ENCODE data around the gene RLN3.

RLN3 gene

DNA sequence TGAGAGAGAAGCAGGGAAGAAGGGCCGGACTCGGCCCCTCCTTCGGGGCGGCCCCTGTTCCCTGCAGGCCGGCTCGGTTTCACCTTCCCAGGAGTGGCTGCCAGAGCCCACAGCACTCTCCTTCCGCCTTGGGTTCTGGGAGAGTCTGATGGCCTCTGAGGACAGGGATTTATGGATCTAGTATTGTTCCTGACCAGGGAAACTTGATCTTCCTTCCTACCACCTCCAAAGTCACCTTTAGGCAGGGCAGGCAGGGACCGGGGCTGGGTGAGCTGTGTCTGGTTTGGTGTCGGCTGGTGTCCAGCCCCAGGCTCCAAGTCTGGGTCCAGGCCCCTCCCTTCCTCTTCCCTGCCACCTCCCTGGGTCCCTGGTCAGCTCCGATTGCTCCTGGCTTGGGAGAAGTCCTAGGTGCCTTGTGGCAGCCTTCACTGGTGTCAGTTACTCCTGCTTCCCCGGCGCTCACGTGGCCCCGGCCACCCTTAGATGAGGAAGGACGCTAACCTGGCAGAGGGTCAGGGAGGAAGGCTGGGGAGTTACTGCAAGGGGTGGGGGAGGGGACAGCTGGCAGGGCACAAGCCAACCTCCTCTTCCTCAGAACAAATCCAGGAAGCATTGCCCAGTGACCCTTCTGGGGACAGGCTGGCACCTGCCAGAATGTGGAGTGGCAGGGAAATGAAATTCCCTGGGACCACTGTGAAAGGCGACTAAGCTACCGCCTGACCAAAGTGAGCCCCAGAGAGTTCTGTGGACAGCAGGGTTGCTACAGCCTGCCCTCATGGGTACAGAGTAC is 40.7 kb upstream of the RLN3 start:
- no peaks in the 10 kb centered on the region for H3K27me3 Mint-ChIP-seq
- peaks cover 34% of the 10 kb centered on the region for H3K36me3 Mint-ChIP-seq
- peaks cover 77% of the 10 kb centered on the region for H3K4me1 Mint-ChIP-seq
- peak overlapping the region; percentile 70 for H3K4me3 Mint-ChIP-seq
- no peak for ATAC-seq
- H3K9me3 Mint-ChIP-seq: no peaks in the 10 kb centered on the region
- peak overlapping the region; percentile 92 for H3K27ac Mint-ChIP-seq

- peak overlapping the region; percentile 92 for H3K27ac Mint-ChIP-seq
- no peak for ATAC-seq
- peaks cover 40% of the 10 kb centered on the region for H3K36me3 Mint-ChIP-seq
- H3K4me3 Mint-ChIP-seq: no peak overlapping the region
- peaks cover 62% of the 10 kb centered on the region for H3K4me1 Mint-ChIP-seq
- H3K9me3 Mint-ChIP-seq: no peaks in the 10 kb centered on the region
- H3K27me3 Mint-ChIP-seq: no peaks in the 10 kb centered on the region
Measured at GRCh38 chr19:13989487-13989886, 38.5 kb upstream of the RLN3 start.

- no peak for ATAC-seq
- H3K36me3 Mint-ChIP-seq: peaks cover 40% of the 10 kb centered on the region
- no peak overlapping the region for H3K27ac Mint-ChIP-seq
- H3K27me3 Mint-ChIP-seq: no peaks in the 10 kb centered on the region
- peaks cover 61% of the 10 kb centered on the region for H3K4me1 Mint-ChIP-seq
- no peak overlapping the region for H3K4me3 Mint-ChIP-seq
- H3K9me3 Mint-ChIP-seq: no peaks in the 10 kb centered on the region
Measured at GRCh38 chr19:13990085-13990484, 37.9 kb upstream of the RLN3 start.

DNA sequence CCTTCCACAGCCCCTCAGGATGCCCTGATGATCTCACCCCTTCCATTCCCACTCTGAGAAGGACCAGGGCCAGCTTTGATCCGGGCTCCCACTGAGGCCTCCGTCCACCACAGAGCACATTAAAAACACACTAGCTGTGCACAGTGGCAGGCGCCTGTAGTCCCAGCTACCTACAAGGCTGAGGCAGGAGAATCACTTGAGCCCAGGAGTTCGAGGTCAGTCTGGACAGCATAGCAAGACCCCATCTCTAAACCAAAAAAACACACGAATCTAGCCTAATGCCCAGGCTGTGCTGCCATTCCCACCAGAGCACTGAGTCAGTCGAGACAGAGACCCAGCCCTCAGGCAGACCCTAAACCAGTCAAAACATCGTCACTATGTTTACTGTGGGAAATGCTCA is 35.9 kb upstream of the RLN3 start:
- no peaks in the 10 kb centered on the region for H3K27me3 Mint-ChIP-seq
- peaks cover 40% of the 10 kb centered on the region for H3K36me3 Mint-ChIP-seq
- peaks cover 45% of the 10 kb centered on the region for H3K4me1 Mint-ChIP-seq
- no peak overlapping the region for H3K4me3 Mint-ChIP-seq
- no peaks in the 10 kb centered on the region for H3K9me3 Mint-ChIP-seq
- peak overlapping the region; percentile 33 for H3K27ac Mint-ChIP-seq
- no peak for ATAC-seq

GRCh38 chr19:13993590-13994300 is 34.2 kb upstream of the RLN3 start:
- H3K36me3 Mint-ChIP-seq: peaks cover 42% of the 10 kb centered on the region
- H3K9me3 Mint-ChIP-seq: no peaks in the 10 kb centered on the region
- no peak overlapping the region for H3K27ac Mint-ChIP-seq
- H3K27me3 Mint-ChIP-seq: no peaks in the 10 kb centered on the region
- H3K4me3 Mint-ChIP-seq: no peak overlapping the region
- peaks cover 29% of the 10 kb centered on the region for H3K4me1 Mint-ChIP-seq
- no peak for ATAC-seq

DNA sequence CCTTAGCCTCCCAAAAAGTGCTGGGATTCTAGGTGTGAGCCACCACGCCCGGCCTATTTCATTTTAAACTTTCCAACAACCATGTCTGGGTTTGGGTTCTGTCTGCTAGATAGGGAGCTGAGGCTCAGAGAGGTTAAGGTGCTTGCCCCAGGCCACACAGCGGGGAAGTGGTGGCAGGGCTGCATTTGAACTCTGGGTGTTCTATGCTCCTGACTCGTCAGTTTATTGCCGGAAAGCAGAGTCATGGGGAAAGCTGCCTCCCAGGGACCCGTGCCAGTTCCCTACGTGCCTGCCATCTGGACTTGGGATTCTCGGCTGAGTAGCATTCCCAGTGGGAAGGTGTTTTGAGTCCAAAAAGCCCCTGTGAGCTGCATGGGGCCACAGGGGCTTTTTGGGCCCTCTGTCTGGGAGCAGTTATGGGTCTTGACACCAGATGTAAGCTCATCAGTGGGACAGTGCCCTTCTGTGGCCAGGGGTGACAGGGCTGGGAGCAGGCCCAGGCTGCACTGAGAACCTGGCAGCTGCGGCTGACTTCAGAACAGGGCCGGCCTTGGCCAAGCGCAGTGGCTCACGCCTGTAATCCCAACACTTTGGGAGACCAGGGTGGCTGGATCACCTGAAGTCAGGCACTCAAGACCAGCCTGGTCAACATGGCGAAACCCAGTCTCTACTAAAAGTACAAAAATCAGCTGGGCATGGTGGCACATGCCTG is 32.8 kb upstream of the RLN3 start:
- H3K4me3 Mint-ChIP-seq: no peak overlapping the region
- H3K9me3 Mint-ChIP-seq: no peaks in the 10 kb centered on the region
- peaks cover 30% of the 10 kb centered on the region for H3K36me3 Mint-ChIP-seq
- ATAC-seq: no peak
- no peaks in the 10 kb centered on the region for H3K27me3 Mint-ChIP-seq
- H3K27ac Mint-ChIP-seq: peak overlapping the region; percentile 25
- H3K4me1 Mint-ChIP-seq: peaks cover 20% of the 10 kb centered on the region

GRCh38 chr19:13995878-13996765 is 31.8 kb upstream of the RLN3 start:
- ATAC-seq: no peak
- Mint-ChIP-seq H3K36me3 (peaks cover 21% of the 10 kb centered on the region), H3K27me3 (no peaks in the 10 kb centered on the region), H3K9me3 (no peaks in the 10 kb centered on the region), H3K4me1 (peaks cover 25% of the 10 kb centered on the region), H3K4me3 (no peak overlapping the region), H3K27ac (no peak overlapping the region)

- H3K9me3 Mint-ChIP-seq: no peaks in the 10 kb centered on the region
- peak overlapping the region; percentile 32 for H3K27ac Mint-ChIP-seq
- peaks cover 29% of the 10 kb centered on the region for H3K4me1 Mint-ChIP-seq
- peaks cover 16% of the 10 kb centered on the region for H3K36me3 Mint-ChIP-seq
- no peak overlapping the region for H3K4me3 Mint-ChIP-seq
- H3K27me3 Mint-ChIP-seq: no peaks in the 10 kb centered on the region
- no peak for ATAC-seq
Measured at GRCh38 chr19:13996928-13997630, 30.9 kb upstream of the RLN3 start.

DNA sequence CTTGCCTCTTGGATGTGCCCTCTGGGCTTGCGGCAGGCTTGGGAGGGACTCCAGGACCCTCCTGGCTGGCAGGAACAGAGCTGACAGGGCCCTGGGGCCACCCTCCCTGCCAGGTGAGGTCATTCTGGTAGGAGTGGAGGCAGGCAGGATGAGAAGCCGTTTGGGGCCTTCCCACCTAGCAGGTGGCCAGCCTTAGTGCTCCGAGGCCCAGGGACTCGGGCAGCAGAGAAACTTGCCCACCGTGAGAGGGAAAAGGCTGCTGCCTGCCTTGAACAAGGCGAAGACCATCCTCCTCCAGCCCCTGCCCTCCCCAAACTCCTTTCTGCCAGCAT is 30.4 kb upstream of the RLN3 start:
- Mint-ChIP-seq H3K27me3 (no peaks in the 10 kb centered on the region), H3K9me3 (no peaks in the 10 kb centered on the region), H3K4me3 (no peak overlapping the region), H3K4me1 (peaks cover 31% of the 10 kb centered on the region), H3K36me3 (peaks cover 11% of the 10 kb centered on the region), H3K27ac (peak overlapping the region; percentile 32)
- ATAC-seq: no peak

DNA sequence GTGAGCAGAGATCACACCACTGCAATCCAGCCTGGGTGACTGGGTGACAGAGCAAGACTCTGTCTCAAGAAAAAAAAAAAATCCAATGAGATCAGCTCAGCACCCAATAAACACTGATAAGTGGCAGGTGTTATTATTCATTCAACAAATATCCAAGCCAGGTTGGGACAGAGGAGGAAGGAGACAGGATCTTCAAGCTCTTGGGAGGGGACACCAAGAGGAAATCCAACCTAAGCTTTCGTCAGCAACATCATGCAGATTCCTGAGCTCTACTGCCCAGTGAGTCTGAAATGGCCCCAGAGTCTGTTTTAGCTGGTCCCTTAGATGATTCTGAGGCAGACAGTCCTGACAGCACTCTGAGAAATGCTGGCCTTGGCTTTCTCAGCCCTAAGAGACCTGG is 29.5 kb upstream of the RLN3 start:
- Mint-ChIP-seq H3K9me3 (no peaks in the 10 kb centered on the region), H3K4me3 (no peak overlapping the region), H3K36me3 (peaks cover 7% of the 10 kb centered on the region), H3K27ac (peak overlapping the region; percentile 32), H3K4me1 (peaks cover 39% of the 10 kb centered on the region), H3K27me3 (no peaks in the 10 kb centered on the region)
- no peak for ATAC-seq

DNA sequence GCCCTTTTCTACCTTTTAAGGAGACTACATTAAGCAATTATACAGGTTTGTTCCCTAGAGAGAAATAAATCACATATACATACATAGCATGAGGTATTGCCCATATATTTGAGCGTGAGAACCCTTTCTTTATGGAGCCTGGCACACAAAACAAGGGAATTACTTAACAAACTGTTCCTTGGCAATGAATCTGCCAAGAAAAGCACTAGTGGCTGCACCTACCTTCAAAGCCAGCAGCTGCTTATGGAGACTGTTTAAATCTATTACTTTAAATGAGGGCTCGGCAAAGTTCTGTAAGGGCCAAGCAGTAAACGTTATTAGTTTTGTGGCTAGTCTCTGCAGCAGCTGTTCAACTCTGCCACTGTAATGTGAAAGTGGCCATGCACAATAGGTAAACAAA is 28.9 kb upstream of the RLN3 start:
- no peak overlapping the region for H3K27ac Mint-ChIP-seq

GRCh38 chr19:14000691-14001375 is 27.1 kb upstream of the RLN3 start:
- Mint-ChIP-seq H3K9me3 (no peaks in the 10 kb centered on the region), H3K4me1 (peaks cover 50% of the 10 kb centered on the region), H3K27me3 (no peaks in the 10 kb centered on the region), H3K36me3 (peaks cover 7% of the 10 kb centered on the region), H3K4me3 (no peak overlapping the region), H3K27ac (peak overlapping the region; percentile 97)
- no peak for ATAC-seq

More for the DNA sequence above, 28.9 kb upstream of the RLN3 start:
- no peaks in the 10 kb centered on the region for H3K27me3 Mint-ChIP-seq
- no peak overlapping the region for H3K4me3 Mint-ChIP-seq
- peaks cover 43% of the 10 kb centered on the region for H3K4me1 Mint-ChIP-seq
- H3K9me3 Mint-ChIP-seq: no peaks in the 10 kb centered on the region
- ATAC-seq: no peak
- H3K36me3 Mint-ChIP-seq: peaks cover 7% of the 10 kb centered on the region

- no peak for ATAC-seq
- H3K4me1 Mint-ChIP-seq: peaks cover 58% of the 10 kb centered on the region
- H3K27ac Mint-ChIP-seq: peak overlapping the region; percentile 97
- no peaks in the 10 kb centered on the region for H3K9me3 Mint-ChIP-seq
- peaks cover 7% of the 10 kb centered on the region for H3K36me3 Mint-ChIP-seq
- H3K4me3 Mint-ChIP-seq: peak overlapping the region; percentile 47
- no peaks in the 10 kb centered on the region for H3K27me3 Mint-ChIP-seq
Measured at GRCh38 chr19:14002571-14003250, 25.2 kb upstream of the RLN3 start.

All from stimulated activated memory B cell treated with anti-CD40 and anti-IgM and Interleukin-4, amounts not matched to agents 10 μg/mL and 1 μg/mL and 100 μg/mL, for 72 hours (primary cell).